ENCODE results near the gene NFE2L3.

NFE2L3 gene

DNA sequence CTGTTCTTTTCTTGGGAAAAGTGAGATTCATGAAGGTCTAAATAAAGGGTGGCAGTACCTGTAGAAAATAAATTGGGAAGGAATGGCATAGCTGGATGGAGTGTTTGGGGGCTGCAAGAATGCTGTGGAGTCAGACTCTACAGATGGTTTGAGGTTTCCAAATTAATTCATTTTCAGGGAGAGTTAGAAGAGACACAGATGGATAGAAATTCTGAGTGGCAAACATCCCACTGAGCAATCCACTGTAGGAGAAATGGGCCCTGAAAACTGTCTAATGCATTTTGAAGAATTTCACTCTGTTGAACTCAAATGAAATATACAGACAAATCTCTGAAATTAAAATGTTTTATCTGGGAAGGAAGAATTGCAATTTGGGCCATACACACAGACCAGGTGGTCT lies 16.9 kb upstream of the NFE2L3 start:
- no peak for TF ChIP-seq OSR1 (CRISPR knock-in tag; IDR thresholded peaks at IDR 0.05)
- TF ChIP-seq, protein P1, sequence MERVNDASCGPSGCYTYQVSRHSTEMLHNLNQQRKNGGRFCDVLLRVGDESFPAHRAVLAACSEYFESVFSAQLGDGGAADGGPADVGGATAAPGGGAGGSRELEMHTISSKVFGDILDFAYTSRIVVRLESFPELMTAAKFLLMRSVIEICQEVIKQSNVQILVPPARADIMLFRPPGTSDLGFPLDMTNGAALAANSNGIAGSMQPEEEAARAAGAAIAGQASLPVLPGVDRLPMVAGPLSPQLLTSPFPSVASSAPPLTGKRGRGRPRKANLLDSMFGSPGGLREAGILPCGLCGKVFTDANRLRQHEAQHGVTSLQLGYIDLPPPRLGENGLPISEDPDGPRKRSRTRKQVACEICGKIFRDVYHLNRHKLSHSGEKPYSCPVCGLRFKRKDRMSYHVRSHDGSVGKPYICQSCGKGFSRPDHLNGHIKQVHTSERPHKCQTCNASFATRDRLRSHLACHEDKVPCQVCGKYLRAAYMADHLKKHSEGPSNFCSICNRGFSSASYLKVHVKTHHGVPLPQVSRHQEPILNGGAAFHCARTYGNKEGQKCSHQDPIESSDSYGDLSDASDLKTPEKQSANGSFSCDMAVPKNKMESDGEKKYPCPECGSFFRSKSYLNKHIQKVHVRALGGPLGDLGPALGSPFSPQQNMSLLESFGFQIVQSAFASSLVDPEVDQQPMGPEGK (CRISPR knock-in tag; IDR thresholded peaks at IDR 0.05; ENCODE audit: borderline replicate concordance) = no peak
- no peak for TF ChIP-seq ARNTL (CRISPR knock-in tag; IDR thresholded peaks at IDR 0.05; ENCODE audit: borderline replicate concordance, low read depth)
- ATAC-seq = no peak

- TF ChIP-seq, protein P2, sequence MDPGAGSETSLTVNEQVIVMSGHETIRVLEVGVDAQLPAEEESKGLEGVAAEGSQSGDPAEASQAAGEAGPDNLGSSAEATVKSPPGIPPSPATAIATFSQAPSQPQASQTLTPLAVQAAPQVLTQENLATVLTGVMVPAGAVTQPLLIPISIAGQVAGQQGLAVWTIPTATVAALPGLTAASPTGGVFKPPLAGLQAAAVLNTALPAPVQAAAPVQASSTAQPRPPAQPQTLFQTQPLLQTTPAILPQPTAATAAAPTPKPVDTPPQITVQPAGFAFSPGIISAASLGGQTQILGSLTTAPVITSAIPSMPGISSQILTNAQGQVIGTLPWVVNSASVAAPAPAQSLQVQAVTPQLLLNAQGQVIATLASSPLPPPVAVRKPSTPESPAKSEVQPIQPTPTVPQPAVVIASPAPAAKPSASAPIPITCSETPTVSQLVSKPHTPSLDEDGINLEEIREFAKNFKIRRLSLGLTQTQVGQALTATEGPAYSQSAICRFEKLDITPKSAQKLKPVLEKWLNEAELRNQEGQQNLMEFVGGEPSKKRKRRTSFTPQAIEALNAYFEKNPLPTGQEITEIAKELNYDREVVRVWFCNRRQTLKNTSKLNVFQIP (CRISPR knock-in tag; IDR thresholded peaks at IDR 0.05; ENCODE audit: borderline replicate concordance, low read depth) = no peak
- TF ChIP-seq ZFP30 (CRISPR knock-in tag; IDR thresholded peaks at IDR 0.05) = no peak
- no peak for ATAC-seq
These were observed 16.4 kb upstream of the NFE2L3 start for GRCh38 chr7:26135551-26135950.

GRCh38 chr7:26136831-26137230 lies 15.2 kb upstream of the NFE2L3 start:
- no peak for ATAC-seq
- TF ChIP-seq GLIS3 (CRISPR knock-in tag; IDR thresholded peaks at IDR 0.05) (no peak), ZNF565 (CRISPR knock-in tag; conservative IDR thresholded peaks at IDR 0.05; ENCODE audit: low read depth) (no peak), SNAI2 (CRISPR knock-in tag; IDR thresholded peaks at IDR 0.05) (no peak), ISL1 (CRISPR knock-in tag; IDR thresholded peaks at IDR 0.05) (no peak), RARB (CRISPR knock-in tag; IDR thresholded peaks at IDR 0.05) (no peak)
- TF ChIP-seq, protein P3, sequence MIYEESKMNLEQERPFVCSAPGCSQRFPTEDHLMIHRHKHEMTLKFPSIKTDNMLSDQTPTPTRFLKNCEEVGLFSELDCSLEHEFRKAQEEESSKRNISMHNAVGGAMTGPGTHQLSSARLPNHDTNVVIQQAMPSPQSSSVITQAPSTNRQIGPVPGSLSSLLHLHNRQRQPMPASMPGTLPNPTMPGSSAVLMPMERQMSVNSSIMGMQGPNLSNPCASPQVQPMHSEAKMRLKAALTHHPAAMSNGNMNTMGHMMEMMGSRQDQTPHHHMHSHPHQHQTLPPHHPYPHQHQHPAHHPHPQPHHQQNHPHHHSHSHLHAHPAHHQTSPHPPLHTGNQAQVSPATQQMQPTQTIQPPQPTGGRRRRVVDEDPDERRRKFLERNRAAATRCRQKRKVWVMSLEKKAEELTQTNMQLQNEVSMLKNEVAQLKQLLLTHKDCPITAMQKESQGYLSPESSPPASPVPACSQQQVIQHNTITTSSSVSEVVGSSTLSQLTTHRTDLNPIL (CRISPR knock-in tag; IDR thresholded peaks at IDR 0.05; ENCODE audit: low read depth) = no peak
- TF ChIP-seq, protein P4, sequence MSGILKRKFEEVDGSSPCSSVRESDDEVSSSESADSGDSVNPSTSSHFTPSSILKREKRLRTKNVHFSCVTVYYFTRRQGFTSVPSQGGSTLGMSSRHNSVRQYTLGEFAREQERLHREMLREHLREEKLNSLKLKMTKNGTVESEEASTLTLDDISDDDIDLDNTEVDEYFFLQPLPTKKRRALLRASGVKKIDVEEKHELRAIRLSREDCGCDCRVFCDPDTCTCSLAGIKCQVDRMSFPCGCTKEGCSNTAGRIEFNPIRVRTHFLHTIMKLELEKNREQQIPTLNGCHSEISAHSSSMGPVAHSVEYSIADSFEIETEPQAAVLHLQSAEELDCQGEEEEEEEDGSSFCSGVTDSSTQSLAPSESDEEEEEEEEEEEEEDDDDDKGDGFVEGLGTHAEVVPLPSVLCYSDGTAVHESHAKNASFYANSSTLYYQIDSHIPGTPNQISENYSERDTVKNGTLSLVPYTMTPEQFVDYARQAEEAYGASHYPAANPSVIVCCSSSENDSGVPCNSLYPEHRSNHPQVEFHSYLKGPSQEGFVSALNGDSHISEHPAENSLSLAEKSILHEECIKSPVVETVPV (CRISPR knock-in tag; IDR thresholded peaks at IDR 0.05) = no peak
- TF ChIP-seq, protein P2 (CRISPR knock-in tag; IDR thresholded peaks at IDR 0.05; ENCODE audit: borderline replicate concordance, low read depth) = no peak

- TF ChIP-seq ZNF565 (CRISPR knock-in tag; conservative IDR thresholded peaks at IDR 0.05; ENCODE audit: low read depth) (no peak), TCF4 (CRISPR knock-in tag; IDR thresholded peaks at IDR 0.05; ENCODE audit: borderline replicate concordance) (peak; percentile 40; the same call in 1 of the 2 replicates)
- ATAC-seq = no peak
These were observed 11.6 kb upstream of the NFE2L3 start for GRCh38 chr7:26140380-26140779.

DNA sequence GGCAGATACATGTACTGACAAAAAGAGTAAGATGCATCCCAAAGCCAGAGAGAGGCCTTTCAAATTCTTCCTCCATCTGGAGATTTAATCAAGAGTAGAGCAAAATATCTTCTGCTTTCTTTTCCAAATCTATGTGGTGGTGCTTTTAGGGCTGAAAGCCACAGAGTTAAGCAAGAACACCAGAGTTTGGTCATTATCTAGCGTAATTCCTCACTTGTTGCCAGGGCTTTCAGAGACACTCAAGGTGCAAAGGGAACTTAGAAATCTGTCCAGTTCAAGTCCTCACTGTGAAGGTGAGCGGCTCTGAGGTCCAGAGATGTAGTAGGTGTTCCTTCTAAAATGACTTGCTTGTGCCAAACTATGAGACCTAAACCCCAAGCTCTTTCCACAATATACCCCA lies 10.9 kb upstream of the NFE2L3 start:
- no peak for ATAC-seq
- TF ChIP-seq, protein P1 (CRISPR knock-in tag; IDR thresholded peaks at IDR 0.05; ENCODE audit: borderline replicate concordance) = no peak
- TF ChIP-seq ZFP3 (CRISPR knock-in tag; IDR thresholded peaks at IDR 0.05) (no peak), GLIS3 (CRISPR knock-in tag; IDR thresholded peaks at IDR 0.05) (no peak), BACH2 (CRISPR knock-in tag; IDR thresholded peaks at IDR 0.05; ENCODE audit: borderline replicate concordance) (no peak), ZFP30 (CRISPR knock-in tag; IDR thresholded peaks at IDR 0.05) (no peak), ZNF565 (CRISPR knock-in tag; conservative IDR thresholded peaks at IDR 0.05; ENCODE audit: low read depth) (no peak), ARNTL (CRISPR knock-in tag; IDR thresholded peaks at IDR 0.05; ENCODE audit: borderline replicate concordance, low read depth) (no peak), ZNF8 (CRISPR knock-in tag; IDR thresholded peaks at IDR 0.05) (no peak), RARB (CRISPR knock-in tag; IDR thresholded peaks at IDR 0.05) (no peak)
- TF ChIP-seq, protein P2 (CRISPR knock-in tag; IDR thresholded peaks at IDR 0.05; ENCODE audit: borderline replicate concordance, low read depth) = no peak
- TF ChIP-seq, protein P3 (CRISPR knock-in tag; IDR thresholded peaks at IDR 0.05; ENCODE audit: low read depth) = no peak

Data from SK-N-SH treated with all-trans-retinoic acid at 6 μM for 48 hours (cell line).